Central memory CD4-positive, alpha-beta T cell (primary cell): Measurements from ENCODE around the gene RAC3.

Experiments used
- DNase-seq: peaks from one replicate; pipeline ENCODE4 v3.0.0; 2022
- total RNA-seq, 3 experiments: gene quantifications; one replicate each; lab custom pipeline; 2026; lab: John Stamatoyannopoulos, UW

The RAC3 gene
- total RNA-seq: 0.96 to 1.6 (median 1.0) reads per million in 3 experiments

DNA sequence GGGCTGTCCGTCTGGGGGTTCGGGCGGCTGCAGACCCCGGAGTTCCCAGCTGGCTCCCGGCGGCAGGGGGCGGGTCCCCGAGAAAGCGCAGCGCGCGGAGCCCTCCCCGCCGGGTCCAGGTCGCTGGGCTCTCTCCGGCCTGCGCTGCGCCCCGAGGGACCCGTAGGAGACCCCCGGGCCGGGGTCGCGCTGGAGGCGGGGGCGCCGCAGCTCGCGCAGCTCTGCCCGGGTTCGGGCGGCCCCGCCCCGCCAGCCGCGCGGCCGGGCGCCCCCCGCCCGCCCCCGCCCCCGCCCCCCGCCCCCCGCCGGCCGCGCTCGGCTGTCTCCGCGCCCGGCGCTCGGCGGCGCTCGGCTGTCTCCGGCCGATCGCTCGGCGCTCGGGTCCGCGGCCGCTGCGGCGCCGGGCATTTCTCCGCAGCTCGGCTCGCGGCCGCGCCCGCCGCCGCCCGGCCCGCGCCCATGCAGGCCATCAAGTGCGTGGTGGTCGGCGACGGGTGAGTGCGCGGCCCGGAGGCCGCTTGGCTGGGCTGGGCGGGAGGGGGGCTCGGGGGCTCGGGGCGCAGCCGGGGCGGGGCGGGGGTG is at the start of gene RAC3:
RAC3 (plus strand) TSS at position 376 of the 582 bp plus-strand sequence; CDS start at position 460, 84 bp downstream.
- DNase-seq: no peak

DNA sequence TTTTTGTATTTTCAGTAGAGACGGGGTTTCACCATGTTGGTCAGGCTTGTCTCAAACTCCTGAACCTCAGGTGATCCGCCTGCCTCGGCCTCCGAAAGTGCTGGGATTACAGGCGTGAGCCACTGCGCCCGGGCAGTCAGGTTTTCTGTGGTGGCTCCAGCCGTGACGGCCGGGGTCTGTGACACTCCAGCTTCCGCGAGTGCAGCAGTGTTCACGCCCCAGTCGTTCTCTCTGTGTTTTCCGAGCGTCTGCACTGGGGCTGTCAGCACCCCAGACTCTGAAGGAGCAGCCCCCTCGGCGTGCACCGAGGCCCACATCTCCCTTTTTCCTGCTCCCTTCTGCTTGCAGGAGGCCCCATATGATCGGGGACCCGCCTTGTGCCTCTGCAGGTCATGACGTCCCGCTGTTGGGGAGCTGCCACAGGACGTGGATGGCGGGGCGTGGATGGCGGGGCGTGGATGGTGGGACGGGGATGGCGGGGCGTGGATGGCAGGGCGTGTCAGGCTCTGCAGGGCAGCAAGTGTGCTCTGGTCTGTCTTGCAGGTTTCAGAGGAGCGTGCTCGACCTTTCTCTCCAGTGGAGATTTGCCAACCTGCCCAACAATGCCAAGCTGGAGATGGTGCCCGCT is 48.4 kb upstream of the RAC3 start:
- no peak for DNase-seq

DNA sequence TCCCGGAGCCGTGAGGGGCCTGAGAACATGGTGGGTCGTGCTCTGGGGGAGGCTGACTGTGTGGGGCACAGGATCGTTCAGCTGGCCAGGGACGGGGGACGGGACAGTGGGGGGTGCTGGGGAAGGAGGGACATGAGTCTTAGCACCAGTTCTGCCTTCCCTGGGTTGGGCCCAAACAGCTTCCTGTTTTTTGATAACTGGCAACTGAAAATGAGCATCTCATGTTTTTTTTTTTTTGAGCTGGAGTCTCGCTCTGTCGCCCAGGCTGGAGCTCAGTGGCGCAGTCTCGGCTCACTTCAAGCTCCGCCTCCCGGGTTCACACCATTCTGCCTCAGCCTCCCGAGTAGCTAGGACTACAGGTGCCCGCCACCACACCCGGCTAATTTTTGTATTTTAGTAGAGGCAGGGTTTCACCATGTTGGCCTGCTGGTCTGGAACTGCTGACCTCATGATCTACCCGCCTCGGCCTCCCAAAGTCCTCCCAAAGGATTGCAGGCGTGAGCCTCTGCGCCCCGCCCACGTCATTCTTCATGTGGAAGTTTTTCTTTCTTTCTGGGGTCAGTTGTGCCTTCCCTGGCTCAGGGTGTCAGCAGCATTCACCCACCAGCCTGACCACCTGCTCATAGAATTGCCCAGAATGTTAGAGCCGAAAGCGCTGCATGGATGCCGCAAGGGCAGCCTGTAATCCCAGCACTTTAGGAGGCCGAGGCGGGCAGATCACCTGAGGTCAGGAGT is 47.7 kb upstream of the RAC3 start:
- no peak for DNase-seq

DNA sequence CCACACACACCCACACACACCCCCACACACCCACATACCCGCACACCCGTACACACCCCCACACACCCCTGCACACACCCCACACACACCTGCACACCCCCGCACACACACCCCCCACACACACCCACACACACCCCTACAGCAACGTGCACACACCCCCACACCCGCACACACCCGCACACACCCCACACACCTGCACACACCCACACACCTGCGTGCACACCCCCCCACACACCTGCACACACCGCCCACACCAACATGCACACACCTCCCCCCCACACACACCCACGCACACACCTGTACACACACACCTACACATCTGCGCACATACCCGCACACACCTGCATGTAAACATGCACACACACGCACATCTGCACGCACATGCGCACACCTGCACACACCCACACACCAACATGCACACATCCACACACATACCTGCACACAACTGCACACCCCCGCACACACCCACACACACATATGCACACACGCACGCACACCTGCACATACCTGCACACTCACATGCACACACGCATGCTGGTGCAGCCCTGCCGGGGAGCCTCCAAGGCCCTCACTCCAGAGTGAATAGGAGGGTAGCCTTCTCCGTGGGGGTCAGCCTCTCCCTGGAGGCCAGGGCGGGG is 46.6 kb upstream of the RAC3 start:
- DNase-seq: no peak

DNA sequence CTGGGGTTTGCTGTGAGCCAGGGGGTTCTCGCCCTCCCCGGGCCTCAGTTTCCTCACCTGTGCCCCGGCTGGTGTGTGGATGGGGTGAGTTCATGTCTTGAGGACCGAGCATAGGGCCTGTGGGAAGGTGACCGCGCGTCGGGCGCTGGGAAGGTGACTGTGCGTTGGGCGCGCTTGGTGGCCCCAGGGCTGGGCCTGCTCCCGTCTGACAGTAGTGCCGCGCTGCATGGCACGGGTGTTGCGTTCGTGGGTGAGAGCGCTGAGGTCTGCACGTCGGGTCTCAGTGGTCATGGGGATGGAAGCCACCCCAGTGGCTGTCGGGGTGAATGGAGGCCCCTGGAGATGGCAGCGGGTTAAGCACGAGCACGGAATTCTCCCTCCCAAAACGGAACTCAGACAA is 44.9 kb upstream of the RAC3 start:
- DNase-seq: no peak

DNA sequence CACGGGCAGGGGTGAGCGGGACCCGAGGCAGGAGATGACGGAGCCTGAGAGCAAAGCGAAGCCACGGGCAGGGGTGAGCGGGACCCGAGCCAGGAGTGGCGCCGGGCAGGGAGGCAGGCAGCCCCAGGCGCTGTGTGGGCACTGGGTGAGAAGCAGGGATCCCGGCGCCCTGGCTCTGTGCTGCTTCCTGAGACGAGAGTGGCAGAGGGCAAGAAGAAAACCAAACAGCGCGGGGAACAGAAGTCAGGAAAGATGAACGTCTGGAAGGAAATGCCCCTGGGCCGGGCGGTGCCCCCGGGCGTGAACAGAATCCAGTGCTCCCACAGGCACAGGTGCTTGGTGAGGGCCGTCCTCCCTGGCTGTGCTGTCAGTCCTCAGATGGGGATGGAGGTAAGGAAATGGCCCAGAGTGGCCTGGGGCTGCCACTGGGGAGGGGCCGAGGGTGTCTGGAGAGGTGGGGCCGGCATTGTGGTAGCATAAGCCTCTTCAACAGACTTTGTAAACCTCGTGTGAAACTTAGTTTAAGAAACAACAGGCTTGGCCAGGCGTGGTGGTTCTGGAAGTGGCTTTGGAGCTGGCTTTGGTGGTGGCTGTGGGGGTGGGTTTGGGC is 44.2 kb upstream of the RAC3 start:
- DNase-seq: no peak

DNA sequence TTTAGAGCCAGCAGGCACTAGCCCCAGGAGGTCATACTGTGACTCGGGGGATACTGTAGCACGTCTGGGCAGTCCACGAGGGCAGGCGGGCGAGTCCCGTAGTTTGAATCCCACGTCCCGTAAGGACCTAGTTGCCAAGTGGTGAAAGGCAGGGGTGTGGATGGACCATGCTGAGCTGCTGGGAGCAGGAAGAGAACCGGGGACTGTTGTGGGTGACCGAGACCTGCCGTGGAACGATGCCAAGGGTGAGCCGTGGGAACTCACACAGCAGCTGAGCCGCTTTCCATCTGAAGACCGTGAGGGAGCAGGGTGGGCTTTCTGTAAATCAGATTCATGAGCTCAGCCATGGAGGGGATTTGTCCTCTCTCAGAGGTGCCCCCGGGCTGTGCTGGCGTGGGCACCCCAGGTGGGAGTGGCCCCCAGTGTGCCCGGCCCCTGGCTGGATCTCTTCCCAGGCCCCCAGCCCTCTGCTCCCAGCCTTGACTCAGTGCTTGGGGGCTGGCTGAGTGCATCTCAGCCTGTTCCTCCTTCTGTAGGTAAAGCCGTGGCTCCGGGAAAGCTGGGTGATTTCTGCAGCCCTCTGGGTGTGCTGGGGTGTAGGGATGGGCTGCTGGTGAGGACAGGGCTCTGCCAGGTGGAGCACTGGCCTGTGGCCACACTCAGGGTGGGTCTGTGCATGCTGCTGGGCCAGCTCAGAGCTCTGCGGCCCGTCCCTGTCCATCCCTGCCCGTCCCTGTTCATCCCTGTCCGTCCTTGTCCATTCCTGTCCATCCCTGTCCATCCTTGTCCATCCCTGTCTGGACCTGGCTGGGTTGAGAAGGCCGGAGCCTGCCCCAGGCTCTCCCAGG is 40.4 kb upstream of the RAC3 start:
- DNase-seq: no peak

DNA sequence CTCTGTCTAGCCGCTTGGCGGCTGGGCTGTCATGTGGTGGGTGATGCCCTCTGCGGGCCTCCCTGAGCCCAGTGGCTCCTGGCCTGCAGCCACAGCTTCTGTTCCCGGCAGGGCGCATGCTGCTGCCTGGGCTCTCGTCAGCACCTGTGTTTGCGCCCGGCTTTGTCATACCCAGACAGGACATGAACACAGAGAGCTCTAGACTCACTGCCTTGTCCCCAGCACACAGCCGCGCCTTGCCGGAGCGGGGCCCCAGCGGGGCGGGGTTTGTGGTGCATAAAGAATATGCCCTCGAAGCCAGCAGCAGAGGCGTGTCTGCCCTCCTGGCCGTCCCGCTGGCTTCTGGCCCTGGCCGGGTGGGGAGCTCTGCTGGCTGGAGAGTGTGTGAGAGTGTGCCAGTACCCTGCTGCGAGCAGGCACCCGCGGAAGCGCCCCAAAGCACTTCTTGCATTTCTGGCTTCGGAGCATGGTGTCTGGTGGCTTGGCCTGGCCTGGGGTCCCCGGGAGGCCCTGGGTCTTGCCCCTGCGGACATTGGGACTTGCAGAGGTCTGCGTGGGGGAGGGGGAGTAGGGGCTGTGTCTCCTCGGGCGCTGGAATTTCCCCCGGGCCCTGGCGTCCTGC is 39.7 kb upstream of the RAC3 start:
- no peak for DNase-seq

DNA sequence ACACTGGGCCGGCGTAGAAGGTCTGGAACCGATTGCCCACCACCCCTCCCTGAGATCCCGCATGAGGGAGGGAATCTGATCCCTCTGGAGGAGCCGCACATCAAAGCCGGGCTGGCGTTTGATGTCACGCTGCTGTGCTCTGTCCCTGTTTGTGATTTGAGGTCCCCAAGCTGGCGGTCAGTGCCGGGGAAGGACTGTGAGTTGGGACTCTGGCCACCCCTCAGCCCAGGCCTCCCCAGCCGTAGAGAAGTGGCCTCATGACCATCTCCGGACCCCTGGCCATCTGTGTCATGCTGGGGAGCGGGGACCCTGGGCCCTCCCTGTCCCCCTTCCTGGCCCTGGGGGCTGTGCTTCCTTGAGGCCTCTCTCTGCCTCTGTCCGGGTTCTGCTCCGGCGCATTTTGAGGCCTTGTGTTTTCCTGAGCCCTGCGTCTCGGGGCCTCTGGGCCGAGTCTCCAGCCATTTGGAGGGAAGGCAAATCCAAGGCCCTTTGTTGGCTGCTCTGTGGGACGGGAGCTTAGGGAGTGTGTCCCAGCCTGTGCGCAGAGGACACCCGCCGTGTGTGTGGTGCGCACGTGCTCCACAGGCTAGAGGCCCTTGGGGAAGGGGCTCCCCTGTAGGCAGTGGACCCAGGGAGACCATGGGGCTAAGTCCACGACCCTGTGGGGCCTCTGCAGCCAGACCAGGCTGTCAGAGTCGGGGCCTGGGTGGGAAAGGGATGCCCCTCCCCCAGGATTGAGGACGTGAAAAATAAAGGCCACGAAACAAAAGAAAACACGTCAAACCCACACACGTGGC is 39.0 kb upstream of the RAC3 start:
- DNase-seq: no peak

DNA sequence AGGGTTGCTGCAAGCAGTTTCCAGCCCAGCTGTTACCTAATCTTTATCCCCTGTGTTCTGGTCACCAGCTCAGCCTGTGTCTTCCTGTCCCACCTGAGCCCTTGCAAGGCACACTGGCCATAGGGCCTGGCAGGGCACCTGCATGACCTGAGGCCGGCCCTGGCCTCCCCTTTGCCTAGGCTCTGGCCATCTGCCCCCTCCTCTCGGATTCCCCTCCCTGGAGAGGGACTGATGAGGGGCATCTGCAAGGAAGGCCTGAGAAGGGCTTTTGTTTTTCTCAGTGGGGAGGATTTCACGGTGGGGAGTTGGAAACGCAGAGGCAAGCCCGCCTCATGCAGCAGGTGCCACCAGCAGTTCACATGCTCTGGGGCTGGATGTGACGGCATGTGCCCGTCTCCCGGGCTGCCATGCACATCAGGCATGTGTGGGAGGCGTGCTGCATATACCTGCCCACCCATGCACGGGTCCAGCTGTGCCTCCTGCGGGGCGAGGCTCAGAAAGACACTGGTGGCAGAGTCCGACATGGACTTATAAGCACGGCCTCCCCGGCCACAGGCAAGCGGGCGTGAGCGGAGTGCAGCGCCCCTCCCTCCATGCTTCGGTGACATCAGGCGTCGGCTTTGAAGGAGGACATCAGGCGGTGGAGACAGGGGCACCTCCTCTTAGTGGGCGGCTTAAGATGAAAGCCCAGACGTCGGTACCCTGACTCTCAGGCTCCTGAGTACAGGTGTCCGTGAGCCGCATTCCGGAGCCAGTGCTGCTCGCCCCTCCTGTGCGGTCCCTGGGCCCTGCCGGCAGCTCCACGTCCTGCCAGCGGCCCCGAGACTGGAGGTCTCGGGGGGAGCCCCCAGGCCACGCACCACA is 37.5 kb upstream of the RAC3 start:
- no peak for DNase-seq

DNA sequence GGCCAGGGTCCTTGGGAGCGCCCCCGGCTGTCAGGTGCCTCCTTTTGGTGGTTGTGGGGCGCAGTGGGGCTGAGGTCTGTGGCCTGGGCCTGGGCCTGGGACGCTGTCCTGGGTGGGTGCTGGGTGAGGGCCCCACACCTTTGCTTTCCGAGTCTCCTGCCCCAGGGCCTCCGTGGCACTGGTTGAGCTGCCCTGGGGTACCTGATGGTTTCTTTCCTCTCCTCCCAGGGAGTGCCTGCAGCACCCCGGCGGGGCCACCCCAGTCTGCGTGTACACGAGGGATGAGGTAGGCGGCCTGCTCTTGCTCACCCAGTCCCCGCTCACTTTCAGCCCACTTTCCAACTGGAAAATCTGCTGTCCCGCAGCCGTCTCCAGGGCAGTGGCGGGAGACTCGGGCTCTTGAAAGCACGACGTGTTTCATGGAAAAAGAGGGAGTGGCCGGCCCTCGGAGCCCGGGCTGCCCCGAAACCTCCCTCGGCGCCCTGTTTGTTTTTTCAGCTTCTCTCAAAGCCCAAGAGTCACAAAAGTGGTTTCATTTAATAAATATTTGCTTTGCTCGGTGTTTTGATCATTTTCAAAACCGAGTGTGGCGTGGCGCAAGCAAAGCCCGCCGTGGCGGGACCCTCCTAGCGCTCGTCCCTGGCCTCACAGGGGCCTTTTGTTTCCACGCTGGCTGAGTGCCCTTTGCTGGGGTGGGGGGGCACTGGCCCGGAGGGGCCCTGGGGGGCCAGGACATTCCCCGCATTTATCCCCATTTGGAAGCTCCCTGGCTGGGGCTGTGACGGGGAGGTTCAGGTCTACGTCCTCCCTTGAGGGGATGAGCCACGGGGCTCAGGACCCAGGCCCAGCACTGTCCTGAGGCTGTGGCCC is 36.6 kb upstream of the RAC3 start:
- no peak for DNase-seq

DNA sequence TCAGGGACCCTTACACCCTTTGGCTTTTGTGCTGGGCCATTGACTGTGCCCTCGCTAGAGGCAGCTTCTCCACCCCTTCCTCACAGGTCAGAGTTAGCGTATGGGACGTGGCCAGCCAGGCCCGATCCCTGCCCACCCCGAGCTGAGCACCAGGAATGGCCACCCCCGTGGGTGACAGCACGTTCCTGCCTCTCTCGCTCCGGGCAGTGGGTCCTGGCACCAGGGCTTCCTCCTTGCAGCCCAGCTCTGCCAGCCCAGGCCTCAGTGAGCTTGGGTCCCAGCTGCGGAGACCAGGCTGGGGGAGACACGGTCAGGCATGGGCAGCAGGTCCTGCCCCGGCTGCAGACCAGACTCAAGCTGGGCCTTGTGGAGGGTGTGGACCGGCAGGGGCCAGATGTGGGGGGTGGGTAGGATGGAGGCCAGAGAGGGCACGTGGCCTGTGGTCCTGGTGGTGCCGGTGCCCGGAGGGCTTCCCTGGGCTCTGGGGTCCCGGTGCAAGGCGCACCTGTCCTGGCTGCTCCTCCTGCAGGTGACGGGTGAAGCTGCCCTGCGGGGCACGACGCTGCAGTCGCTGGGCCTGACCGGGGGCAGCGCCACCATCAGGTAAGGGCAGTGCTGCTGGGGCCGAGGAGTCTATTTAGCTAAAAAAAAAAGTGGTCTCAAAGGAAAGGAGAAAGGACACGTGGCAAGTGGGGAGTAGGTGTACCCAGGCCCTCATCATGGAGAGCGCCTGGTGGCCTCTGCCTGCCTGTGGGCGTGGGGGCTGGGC is 35.8 kb upstream of the RAC3 start:
- DNase-seq: no peak

DNA sequence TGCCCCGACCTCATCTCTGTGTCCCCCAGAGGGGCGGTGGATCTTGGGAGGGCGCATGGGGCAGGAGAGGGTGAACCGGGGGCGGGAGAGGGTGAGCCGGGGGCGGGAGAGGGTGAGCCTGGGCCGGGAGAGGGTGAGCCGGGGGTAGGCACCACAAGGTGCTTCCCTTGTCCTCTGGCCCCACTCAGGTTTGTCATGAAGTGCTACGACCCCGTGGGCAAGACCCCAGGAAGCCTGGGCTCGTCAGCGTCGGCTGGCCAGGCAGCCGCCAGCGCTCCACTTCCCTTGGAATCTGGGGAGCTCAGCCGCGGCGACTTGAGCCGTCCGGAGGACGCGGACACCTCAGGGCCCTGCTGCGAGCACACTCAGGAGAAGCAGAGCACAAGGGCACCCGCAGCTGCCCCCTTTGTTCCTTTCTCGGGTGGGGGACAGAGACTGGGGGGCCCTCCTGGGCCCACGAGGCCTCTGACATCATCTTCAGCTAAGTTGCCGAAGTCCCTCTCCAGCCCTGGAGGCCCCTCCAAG is 35.2 kb upstream of the RAC3 start:
- DNase-seq: no peak

DNA sequence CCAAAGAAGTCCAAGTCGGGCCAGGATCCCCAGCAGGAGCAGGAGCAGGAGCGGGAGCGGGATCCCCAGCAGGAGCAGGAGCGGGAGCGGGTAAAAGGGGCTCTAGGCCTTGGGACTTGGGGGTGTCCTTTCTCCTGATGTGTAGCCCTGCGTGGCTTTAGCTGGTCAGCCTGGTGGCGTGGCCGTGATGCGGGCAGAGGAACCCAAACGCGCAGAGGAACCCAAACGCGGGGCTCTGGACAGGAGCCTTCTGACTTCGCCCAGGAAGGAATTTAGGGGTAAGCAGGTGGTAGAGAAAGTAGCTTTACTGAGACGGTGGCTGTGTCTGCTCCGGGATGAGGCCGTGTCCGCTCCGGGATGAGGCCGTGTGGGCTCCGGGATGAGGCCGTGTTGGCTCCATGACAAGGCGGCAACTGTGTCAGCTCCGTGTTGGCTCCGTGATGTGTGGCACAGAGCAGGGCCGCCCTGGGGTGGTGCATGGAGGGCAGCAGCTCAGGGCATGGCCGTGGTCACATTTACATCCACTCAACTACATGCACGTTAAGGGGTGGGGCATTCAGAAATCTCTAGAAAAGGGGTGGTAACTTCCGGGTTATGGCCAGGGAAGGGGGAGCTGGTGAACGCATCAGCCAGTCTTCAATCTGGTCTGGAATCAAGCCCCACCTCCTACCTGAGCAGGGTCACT is 34.6 kb upstream of the RAC3 start:
- no peak for DNase-seq

DNA sequence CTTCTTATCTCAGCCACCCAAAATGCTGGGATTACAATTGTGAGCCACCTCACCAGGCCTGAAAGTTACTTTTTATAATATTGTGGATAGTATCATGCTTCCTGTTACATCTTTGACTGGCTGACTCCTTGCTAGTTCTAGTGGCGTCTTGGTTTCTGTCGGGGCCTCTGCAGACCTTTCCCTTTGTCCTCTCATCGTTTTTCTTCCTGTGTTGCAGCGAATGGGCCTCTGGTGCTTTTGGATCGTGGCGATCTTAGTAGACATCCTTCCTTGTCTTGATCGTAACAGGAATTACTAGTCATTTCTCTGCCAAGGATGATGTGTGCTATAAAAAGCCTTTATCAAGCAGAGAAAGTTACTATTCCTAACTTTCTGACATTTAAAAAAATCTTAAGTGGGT is 33.3 kb upstream of the RAC3 start:
- DNase-seq: no peak

DNA sequence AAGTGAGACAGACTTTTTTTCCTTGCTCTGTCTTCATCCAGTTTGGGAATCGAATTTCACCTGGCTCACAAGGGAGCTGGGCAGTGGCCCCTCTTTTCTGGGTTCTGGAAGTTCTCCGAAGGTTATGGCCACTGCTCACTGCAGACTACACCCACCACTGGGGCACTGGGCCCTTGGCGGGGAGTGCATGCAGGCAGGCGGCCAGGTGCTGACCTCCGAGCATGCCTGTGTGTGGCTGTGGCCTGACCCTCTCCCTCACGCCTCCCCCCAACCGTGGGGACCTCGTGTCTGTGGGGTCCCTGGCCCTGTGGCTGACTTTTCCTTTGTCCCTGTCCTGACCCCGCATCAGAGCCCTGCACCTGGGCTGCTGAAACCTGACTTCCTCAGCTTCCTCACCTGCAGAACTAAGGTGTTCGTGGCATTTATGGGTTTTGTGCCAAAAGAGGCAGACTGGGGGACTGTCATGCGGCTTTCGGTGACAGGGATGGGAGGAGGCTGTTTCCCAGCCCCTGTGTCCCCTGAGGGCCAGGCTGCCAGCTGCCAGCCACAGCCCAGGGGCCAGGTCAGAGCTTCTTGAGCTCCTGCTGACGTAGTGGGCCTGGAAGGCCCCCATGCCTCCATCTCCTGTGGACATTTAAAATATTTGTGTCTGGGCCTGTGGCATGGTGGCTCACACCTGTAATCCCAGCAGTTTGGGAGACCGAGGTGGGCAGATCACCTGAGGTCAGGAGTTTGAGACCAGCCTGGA is 32.6 kb upstream of the RAC3 start:
- no peak for DNase-seq

DNA sequence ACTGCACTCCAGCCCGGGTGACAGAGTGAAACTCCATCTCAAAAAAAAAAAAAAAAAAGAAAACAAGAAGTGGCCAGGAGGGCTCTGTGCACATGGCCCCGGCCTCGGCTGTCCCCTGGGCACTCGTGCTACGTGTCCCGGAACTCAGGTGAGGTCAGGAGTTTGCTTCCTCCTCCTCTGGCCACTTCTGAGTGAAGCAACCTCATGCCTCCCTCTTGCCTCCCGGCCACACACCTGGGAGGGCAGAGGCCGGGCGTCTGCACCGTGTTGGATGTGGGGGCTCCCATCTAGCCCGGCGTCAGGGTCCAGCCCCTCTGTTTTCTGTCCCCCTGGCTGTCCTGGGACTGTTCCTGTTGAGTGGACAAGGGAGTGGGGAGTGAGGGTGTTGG is 31.9 kb upstream of the RAC3 start:
- DNase-seq: no peak
